BLaER1 (cell line): ENCODE results near the gene PTTG2.
"Not testable (repeated sequence)": the region's sequence is repeated elsewhere in the genome, so short reads cannot be mapped to it uniquely, and the experiment has no call there.

ENCODE experiments used
- H3K27ac ChIP-seq: shearing (Covaris generic); formaldehyde crosslinking; 2 replicates; pipeline ENCODE4 v1.8.1; 2022
- H3K27me3 ChIP-seq: shearing (Covaris generic); formaldehyde crosslinking; 2 replicates; pipeline ENCODE4 v1.8.1; 2022
- H3K36me3 ChIP-seq: shearing (Covaris generic); formaldehyde crosslinking; 2 replicates; pipeline ENCODE4 v1.8.1; 2022
- H3K4me1 ChIP-seq: shearing (Covaris generic); formaldehyde crosslinking; 2 replicates; pipeline ENCODE4 v1.8.1; 2022
- H3K4me2 ChIP-seq: shearing (Covaris generic); formaldehyde crosslinking; 2 replicates; pipeline ENCODE4 v1.8.1; 2022
- H3K4me3 ChIP-seq: shearing (Covaris generic); formaldehyde crosslinking; 2 replicates; pipeline ENCODE4 v1.8.1; 2022
- H3K9ac ChIP-seq: shearing (Covaris generic); formaldehyde crosslinking; 2 replicates; pipeline ENCODE4 v1.8.1; 2022
- H3K9me3 ChIP-seq: shearing (Covaris generic); formaldehyde crosslinking; 2 replicates; pipeline ENCODE4 v1.8.1; 2022
- H4K20me1 ChIP-seq: shearing (Covaris generic); formaldehyde crosslinking; 2 replicates; pipeline ENCODE4 v1.8.1; 2022
- Cebpa-rat ChIP-seq: shearing (Covaris generic); IDR thresholded peaks from 2 replicates; pipeline ENCODE4 v1.8.1; 2022

The PTTG2 gene

DNA sequence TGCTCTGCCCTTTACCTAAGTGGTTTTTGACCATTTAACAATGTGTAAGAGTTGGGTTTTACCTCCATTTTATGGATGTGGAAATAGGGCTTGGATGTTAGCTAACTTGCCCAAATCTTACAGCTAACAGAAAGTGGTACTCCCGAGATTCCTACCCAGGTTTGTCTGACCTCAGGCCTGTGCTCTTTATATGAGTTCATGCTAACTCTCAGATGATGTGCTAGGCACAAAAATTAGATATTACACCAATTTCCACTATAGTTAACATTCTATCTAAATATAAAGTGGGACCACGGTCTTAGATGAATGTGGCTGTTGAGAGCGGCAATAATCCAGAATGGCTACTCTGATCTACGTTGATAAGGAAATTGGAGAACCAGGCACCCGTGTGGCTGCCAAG, at the start of gene PTTG2:
PTTG2 (plus strand) TSS at position 301 of the 400 bp plus-strand sequence; CDS start at position 338, 37 bp downstream.
- Histone ChIP-seq H3K9me3 (no peaks in the 10 kb centered on the region), H3K4me3 (no peak within 1 kb of the TSS), H3K27ac (no peak within 1 kb of the TSS), H3K27me3 (no peaks in the 10 kb centered on the region), H3K9ac (no peak within 1 kb of the TSS), H3K4me1 (peaks cover 15% of the 10 kb centered on the region), H3K36me3 (no peaks in the 10 kb centered on the region; the same call in 1 of the 2 replicates), H4K20me1 (no peaks in the 10 kb centered on the region), H3K4me2 (no peak within 1 kb of the TSS)
- TF ChIP-seq Cebpa-rat, result no peak

DNA sequence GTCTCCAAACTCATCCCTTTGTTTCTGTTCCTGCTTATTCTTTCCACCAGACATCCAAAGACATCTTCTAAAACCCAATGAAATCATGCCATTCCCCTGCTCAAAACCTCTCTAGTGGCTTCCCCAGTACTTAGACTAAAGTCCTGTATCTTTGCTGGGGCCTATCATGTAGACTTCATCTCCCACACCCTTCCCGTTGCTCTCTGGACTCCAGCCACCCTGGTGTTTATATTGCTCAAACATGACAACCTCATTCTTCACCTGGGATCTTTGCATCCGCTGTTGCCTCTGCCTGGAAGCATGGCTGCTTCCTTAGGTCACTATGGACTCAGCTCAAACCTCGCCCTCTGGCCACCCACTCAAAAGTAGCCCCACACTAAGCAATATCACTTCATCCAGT, 45.7 kb upstream of the PTTG2 start:
- Histone ChIP-seq H3K9ac (no peak overlapping the region), H3K4me2 (no peak overlapping the region), H3K4me3 (no peak overlapping the region), H3K36me3 (peaks cover 47% of the 10 kb centered on the region), H4K20me1 (peaks cover 11% of the 10 kb centered on the region; the same call in 1 of the 2 replicates), H3K27me3 (no peaks in the 10 kb centered on the region), H3K27ac (no peak overlapping the region), H3K4me1 (no peaks in the 10 kb centered on the region), H3K9me3 (no peaks in the 10 kb centered on the region)
- no peak for TF ChIP-seq Cebpa-rat

DNA sequence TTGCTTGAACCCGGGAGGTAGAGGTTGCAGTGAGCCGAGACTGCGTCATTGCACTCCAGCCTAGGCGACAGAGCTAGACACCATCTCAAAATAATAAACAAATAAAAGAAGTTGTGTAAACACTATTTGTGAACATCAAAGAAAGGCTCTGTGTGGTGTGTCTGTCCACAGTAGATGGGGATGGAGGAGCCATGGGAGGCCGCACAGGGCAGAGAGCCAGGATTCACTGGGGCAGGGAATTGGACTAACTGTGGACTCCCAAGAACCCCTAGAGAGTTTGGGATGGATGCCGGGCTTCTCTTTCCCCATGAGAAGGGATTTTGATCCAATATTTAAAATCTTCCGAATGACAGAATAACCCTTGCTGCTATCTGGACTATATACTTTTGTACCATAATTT, 42.8 kb upstream of the PTTG2 start:
- no peak for TF ChIP-seq Cebpa-rat
- Histone ChIP-seq H3K9ac (no peak overlapping the region), H3K36me3 (peaks cover 44% of the 10 kb centered on the region), H3K4me1 (no peaks in the 10 kb centered on the region), H3K27ac (no peak overlapping the region), H3K9me3 (no peaks in the 10 kb centered on the region), H3K4me2 (no peak overlapping the region), H3K4me3 (no peak overlapping the region), H3K27me3 (no peaks in the 10 kb centered on the region), H4K20me1 (0 out of 2 replicates have a peak, but pooled peaks cover 18% of the 10 kb centered on the region)

DNA sequence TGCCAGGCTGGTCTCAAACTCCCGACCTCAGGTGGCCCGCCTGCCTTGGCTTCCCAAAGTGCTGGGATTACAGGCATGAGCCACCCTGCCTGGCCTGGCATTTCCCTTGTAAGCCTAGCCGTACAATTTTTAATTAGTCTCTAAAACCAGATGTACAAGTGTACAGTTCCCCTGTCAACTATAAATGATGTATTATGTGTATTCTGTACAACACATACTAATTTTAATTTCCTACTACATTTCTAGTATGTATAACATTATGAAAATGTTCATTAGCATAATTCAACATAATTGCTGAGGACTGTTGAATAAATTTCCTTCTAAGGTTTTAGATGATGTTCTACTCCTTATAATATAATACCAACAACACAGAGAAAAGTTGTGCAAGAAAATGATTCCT, 41.5 kb upstream of the PTTG2 start:
- Histone ChIP-seq H3K9ac (no peak overlapping the region), H3K27me3 (no peaks in the 10 kb centered on the region), H3K4me2 (no peak overlapping the region), H4K20me1 (0 out of 2 replicates have a peak, but pooled peaks cover 18% of the 10 kb centered on the region), H3K9me3 (no peaks in the 10 kb centered on the region; the same call in 1 of the 2 replicates), H3K27ac (no peak overlapping the region), H3K36me3 (peaks cover 48% of the 10 kb centered on the region), H3K4me1 (no peaks in the 10 kb centered on the region), H3K4me3 (no peak overlapping the region)
- TF ChIP-seq Cebpa-rat, result no peak

DNA sequence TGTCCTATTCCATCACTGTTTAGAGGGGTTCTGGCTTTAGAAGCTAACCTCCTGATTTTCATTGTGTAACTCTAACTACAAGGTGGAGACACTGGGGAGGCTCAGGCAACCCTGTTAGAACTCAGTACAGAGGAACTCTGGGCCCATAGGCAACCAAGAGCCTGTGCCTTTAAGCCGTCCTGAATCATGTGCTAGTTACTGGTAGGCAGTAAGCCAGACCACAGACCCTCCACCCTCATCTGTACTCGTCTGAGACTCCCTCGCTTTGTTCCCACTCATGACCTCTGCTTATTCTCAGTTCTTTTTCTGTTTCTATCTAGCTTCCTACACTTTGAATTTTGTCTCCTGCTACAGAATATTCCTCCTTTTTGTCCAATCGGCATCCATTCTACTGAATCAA, 37.9 kb upstream of the PTTG2 start:
- Histone ChIP-seq H4K20me1 (0 out of 2 replicates have a peak, but pooled peaks cover 29% of the 10 kb centered on the region), H3K36me3 (peaks cover 30% of the 10 kb centered on the region), H3K27me3 (no peaks in the 10 kb centered on the region), H3K4me2 (no peak overlapping the region), H3K27ac (no peak overlapping the region), H3K9ac (no peak overlapping the region), H3K4me1 (no peaks in the 10 kb centered on the region), H3K4me3 (no peak overlapping the region), H3K9me3 (no peaks in the 10 kb centered on the region; the same call in 1 of the 2 replicates)
- no peak for TF ChIP-seq Cebpa-rat

DNA sequence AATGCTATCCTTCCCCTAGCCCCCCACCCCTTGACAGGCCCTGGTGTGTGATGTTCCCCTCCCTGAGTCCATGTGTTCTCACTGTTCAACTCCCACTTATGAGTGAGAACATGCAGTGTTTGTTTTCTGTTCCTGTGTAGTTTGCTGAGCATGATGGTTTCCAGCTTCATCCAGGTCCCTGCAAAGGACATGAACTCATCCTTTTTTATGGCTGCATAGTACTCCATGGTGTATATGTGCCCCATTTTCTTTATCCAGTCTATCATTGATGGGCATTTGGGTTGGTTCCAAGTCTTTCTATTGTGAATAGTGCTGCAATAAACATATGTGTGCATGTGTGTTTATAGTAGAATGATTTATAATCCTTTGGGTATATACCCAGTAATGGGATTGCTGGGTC, 37.1 kb upstream of the PTTG2 start:
- not testable (repeated sequence) for H3K4me3 ChIP-seq, H3K4me2 ChIP-seq, H3K4me1 ChIP-seq, H3K27ac ChIP-seq, H3K9me3 ChIP-seq, H3K27me3 ChIP-seq, H3K9ac ChIP-seq
- H4K20me1 ChIP-seq, result 0 out of 2 replicates have a peak, but pooled peaks cover 32% of the 10 kb centered on the region
- peaks cover 30% of the 10 kb centered on the region for H3K36me3 ChIP-seq

GRCh38 chr4:37924946-37925345, 35.3 kb upstream of the PTTG2 start:
- H3K36me3 ChIP-seq, result peaks cover 38% of the 10 kb centered on the region
- no peak overlapping the region for H3K4me2 ChIP-seq
- no peak overlapping the region for H3K27ac ChIP-seq
- no peaks in the 10 kb centered on the region; the same call in 1 of the 2 replicates for H3K9me3 ChIP-seq
- no peak for TF ChIP-seq Cebpa-rat
- 0 out of 2 replicates have a peak, but pooled peaks cover 25% of the 10 kb centered on the region for H4K20me1 ChIP-seq
- H3K9ac ChIP-seq, result no peak overlapping the region
- no peaks in the 10 kb centered on the region for H3K27me3 ChIP-seq
- peaks cover 6% of the 10 kb centered on the region for H3K4me1 ChIP-seq
- no peak overlapping the region for H3K4me3 ChIP-seq

DNA sequence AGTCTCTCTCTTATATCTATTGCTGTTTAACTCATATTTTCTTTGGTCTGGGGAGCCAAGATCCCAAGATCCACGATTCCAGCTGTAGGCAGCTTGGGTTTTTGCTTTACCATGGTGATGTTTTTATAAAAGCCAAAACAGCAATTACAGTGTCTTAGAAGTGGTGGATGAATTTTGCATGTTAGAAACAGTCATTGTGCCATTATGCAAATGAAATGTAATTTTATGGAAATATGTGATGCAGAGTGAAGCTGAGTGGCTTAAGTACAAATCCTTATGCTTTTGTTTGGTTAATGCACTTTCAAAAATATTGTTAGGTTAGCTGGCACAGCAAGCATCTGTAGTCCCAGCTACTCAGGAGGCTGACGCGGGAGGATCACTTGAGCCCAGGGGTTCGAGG, 32.8 kb upstream of the PTTG2 start:
- Histone ChIP-seq H3K27me3 (no peaks in the 10 kb centered on the region), H3K4me1 (peaks cover 6% of the 10 kb centered on the region), H3K9ac (no peak overlapping the region), H3K27ac (no peak overlapping the region), H3K9me3 (no peaks in the 10 kb centered on the region; the same call in 1 of the 2 replicates), H3K4me2 (no peak overlapping the region), H3K36me3 (peaks cover 35% of the 10 kb centered on the region), H4K20me1 (0 out of 2 replicates have a peak, but pooled peaks cover 17% of the 10 kb centered on the region), H3K4me3 (no peak overlapping the region)
- no peak for TF ChIP-seq Cebpa-rat

DNA sequence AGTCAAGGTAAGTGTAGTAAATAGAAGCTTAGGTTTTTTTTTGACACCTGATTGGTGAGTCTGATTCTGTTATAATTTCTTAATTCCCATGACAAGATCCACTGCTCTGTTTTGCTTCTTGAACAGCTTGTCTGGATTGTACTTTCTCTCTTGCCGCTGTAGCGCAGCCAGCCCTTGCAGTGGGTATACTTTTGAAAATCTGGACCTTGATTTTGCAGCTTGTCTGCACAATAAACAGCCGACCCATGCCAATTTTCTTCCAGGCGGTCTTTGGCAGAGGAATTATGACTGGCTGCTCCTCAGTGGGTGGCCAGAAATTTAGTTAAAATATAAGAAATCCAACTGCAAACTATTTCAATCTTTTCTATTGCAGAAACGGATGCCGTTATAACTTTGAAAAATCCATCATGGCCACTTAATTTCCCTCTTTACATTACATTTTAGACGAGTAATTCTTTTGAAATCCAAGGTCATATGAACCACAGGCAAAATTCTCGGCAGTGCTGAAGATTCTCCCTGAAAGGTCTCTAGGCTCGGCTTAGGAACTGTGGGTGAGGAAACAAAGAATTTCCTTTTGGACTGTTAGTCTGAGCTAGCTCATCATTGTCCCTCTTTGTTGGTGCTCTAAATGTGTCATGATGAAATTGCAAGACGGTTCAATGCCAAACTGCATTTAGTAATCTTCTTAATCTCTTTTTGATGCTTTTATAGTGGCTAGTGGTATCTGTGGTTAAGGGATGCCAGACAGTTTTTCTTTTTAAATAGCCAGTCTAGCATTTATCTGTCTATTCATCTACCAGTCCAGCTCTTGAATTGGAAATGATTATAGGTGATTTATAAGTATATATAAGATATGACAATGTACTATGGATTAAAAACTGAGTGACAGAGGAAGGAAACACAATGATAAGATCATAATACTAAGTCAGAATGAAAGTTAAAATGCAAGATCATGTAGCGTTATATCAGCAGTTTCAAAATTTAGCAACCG, 31.5 kb upstream of the PTTG2 start:
- no peak for TF ChIP-seq Cebpa-rat
- Histone ChIP-seq H3K9ac (no peak overlapping the region), H3K9me3 (no peaks in the 10 kb centered on the region), H3K4me1 (peaks cover 6% of the 10 kb centered on the region), H3K36me3 (peaks cover 34% of the 10 kb centered on the region), H3K4me2 (no peak overlapping the region), H3K27me3 (no peaks in the 10 kb centered on the region), H4K20me1 (0 out of 2 replicates have a peak, but pooled peaks cover 17% of the 10 kb centered on the region), H3K27ac (no peak overlapping the region), H3K4me3 (no peak overlapping the region)

GRCh38 chr4:37934096-37934495, 26.1 kb upstream of the PTTG2 start:
- Histone ChIP-seq H4K20me1 (no peaks in the 10 kb centered on the region), H3K4me1 (peaks cover 16% of the 10 kb centered on the region), H3K9me3 (no peaks in the 10 kb centered on the region; the same call in none of the 2 replicates), H3K4me2 (peak overlapping the region; percentile 21), H3K36me3 (peaks cover 61% of the 10 kb centered on the region), H3K4me3 (no peak overlapping the region), H3K9ac (no peak overlapping the region), H3K27me3 (no peaks in the 10 kb centered on the region), H3K27ac (no peak overlapping the region)
- TF ChIP-seq Cebpa-rat, result no peak
